ENCODE results near the gene KRTAP10-2.

KRTAP10-2 gene

DNA sequence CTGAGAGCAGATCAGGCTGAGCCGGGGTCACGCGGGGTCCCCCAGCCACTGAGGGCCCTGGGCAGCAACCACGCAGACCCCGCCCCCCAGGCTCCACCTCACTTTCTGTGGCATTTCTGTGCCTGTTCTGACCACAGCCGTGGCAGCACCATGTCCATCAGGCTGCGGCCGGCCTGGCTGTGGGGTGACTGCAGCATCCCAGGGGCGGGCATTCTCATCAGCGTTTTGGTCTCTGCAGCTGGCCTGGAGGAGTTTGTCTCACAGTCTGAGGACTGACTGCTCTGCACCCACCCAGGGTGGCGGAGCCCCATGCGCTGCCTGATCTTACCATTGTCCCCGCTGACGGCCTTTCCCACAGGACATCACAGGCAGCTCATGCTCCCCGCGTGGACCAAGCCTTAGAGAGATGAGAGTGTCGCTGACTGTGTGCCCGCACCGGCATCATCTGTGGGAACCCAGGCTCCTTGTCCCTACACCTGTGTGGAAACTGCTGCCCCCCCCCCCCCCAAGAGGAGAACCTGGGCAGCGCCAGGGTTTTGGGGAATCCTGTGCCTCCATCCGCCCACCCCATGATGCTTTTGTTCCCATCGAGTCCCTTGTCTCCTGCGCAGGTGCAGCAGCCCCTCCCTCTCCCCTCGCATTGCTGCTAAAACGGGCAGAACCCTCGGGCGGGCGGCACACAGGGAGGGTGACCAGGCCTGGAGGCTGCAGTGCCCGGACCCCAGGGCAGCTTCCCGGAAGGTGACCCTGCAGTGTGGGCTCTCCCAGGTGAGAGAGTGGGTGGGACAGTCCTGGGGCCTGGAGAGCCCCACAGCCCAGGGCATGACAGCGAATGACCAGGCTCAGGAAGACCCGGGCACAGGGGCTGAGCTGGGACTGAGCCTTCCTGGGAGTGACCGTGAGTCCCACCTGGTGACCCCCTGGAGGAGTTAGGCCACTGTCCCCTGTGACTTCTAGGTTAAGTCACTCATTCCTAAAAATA lies 13.1 kb downstream of the KRTAP10-2 start:
- no peak for DNase-seq

DNA sequence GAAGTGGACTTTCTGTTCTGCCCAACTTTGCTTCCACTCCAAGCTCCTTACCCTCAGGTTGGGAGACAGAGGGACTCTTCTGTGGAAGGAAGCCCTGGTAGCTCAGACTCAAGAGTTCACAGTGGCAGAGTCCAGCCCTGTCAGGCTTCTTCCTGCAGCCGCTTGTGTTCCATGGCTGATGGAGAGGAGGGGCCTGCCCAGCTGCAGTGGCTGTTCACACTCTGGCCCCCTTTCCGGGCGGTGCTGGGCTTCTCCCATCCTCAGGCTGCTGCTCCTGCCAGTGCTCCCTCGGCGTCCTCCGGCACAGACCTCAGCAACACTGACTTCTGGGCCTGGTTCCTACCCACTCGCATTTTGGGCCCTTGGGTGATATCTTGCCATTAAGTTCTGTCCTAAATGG lies 15.3 kb downstream of the KRTAP10-2 start:
- no peak for DNase-seq

- DNase-seq, result no peak
Measured at GRCh38 chr21:44534688-44535087, 16.6 kb downstream of the KRTAP10-2 start.

GRCh38 chr21:44533891-44534627 lies 17.2 kb downstream of the KRTAP10-2 start:
- DNase-seq, result no peak

GRCh38 chr21:44533121-44533890 lies 18.0 kb downstream of the KRTAP10-2 start:
- DNase-seq, result no peak

- no peak for DNase-seq
Measured at GRCh38 chr21:44532712-44533111, 18.6 kb downstream of the KRTAP10-2 start.

DNA sequence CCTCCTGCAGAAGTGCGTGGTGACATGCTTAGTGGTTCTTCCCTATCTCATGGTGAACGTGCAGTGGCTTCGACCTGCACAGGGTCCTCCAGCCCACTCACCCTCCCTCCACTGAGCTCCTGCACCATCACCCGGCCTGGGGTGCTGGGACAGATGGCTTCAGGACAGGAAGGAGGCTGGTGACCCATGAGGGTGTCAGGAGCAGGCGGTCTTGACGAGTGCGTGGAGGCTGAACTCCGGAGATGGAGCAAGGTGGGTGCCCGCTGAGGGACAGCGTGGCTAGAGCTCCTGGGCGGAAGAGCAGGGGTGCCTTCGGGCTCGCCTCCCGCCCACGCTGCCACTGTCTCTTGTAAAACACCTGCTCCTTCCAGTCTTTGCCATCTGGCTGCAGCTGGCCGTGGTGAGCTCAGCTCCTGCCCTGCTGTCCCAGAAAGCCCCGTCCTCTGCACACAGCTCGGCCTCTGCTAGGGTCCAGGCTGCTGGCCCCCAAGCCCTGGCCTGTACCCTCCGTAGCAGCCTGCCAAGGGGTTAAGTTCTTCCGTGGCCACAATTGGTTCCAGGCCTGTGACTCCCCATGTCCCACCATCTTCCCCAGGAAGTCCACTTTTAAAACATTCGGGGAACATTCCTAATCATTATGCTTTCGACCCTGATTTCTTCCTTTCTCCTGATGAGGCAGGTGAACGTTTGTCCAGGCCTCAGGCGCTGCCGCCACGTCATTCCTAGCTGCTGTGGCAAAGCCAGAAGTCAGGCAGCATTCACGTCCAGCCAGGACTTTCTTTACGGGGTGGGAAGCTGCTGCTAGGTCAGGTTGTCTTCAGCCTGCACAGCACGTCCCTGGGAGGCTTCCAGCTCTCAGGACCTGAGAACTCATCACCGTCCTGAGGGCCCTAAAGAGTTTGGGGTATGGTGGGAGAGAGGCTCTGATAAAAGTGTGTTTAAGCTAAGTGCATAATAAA lies 19.4 kb downstream of the KRTAP10-2 start:
- peak; percentile 50 for DNase-seq

GRCh38 chr21:44530903-44531605 lies 20.3 kb downstream of the KRTAP10-2 start:
- DNase-seq, result no peak

DNA sequence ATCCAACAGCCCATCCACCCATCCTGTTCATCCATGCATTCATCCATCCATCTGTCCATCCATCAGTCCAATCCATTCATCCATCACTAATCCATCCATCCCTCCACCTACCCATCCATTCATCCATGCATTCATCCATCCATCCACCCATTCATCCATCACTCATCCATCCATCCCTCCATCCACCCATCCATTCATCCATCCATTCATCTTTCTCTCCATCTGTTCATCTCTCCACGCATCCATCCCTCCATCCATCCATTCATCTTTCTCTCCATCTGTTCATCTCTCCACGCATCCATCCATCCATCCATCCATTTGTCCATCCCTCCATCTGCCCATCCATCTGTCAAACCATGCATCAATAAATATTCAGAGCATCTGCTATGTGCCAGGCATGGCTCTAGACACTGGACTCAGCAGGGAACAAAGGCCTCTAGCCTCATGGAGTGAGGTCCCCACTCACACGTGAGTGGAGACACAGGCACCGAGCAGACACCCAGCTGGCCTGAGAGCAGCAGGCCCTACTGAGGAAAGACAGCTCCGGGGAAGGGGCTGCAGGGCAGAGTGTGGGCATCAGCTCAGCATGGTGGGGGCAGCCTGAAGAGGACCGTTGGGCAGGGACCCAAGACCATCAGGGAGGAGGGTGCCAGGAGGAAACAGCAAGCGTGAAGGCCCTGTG lies 20.9 kb downstream of the KRTAP10-2 start:
- peak; percentile 21 for DNase-seq

DNA sequence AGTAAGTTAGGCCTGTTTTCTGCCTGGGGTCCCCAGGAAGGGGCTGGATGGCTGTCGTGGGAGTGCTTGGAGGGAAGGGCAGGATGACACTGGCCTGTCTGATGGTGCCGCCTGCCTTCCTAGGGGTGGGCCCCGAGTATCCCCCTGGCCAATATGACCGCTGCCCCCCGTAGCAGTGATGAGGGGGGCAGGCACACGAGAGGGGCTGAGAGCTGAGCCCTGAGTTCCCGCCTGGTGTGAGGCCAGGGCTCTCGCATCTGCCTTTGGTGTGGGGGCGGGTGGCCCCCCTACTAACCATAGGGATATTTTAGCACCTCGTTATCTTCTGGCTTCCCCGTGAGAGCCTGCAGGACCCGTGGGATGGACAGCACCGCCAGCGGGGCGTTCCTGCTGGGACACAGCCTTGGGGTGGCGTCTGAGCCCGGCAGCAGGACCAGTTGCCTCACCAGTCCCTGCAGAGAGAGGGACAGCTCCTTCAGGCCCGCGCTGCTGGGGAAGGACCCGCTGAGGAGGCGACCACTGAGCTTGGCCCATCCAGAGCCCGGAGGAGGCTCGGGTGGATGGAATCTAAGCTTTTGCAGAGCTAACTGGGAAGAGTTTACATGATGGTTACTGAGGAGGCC lies 21.7 kb downstream of the KRTAP10-2 start:
- no peak for DNase-seq

GRCh38 chr21:44529011-44529421 lies 22.3 kb downstream of the KRTAP10-2 start:
- DNase-seq, result no peak

- no peak for DNase-seq
Measured at GRCh38 chr21:44528634-44528995, 22.7 kb downstream of the KRTAP10-2 start.

DNA sequence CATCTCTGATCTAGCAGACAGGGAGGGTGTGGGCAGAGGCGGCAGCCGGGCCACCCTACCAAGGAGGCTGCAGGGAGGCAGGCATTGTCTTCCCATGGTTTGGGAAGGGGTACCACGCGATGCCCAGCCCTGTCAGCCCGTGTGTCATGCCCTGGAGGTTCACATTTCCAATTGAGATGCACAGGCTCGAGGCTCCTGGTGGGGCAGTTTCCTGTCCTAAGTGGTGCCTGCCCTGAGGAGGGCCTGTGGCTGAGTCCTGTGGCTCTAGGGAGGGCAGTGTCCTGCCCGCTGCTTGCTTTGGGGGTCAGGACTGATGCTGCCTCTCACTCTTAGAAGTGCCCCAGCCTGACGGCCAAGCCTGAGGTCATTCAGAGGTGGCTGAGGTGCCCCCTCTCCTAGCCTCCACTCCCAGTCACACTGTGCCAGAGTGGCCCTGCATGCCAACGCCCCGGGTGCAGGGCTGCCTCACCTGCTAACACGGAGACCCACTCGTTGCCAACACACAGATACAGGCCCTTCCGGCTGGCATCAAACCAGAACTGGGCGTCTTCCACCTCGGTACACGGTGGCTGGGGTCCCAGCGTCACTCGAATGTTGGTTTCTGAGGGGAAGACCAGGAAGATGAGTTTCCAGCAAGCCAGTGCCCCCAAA lies 23.2 kb downstream of the KRTAP10-2 start:
- no peak for DNase-seq

- DNase-seq, result no peak
Measured at GRCh38 chr21:44527156-44527982, 23.9 kb downstream of the KRTAP10-2 start.

- DNase-seq, result no peak
Measured at GRCh38 chr21:44526096-44526997, 25.0 kb downstream of the KRTAP10-2 start.

DNA sequence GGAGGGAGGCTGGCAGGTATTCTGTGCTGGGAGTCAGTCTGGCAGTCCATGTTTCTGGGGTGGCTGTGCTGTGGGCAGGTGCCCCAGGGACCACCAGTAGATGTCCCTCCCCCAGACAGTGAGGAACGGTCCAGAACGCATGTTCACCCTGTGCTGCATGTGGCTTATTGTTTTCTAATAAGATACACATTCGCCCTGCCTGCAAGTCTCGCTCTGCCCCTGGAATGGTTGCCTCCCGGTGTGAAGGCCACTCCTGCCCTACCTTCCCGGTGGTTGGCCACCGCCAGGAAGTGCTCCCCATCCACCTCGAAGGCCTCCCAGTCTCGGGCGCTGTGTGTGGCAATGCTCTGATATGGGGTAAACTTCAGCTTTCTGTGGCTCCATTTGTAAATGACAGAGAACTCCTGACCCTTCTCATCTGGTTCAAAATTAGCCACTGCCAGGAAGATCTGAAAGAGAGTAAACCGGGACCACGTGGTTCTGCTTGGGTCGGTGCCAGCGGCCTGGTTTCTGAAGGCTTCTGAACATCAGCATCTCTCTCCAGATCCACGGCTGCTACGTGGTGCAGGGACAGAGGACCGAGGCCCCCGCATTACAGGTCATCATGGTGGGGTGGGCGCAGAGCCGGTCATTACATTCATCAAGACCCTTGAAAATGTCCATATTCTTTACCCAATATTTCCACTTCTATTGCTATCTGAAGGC lies 25.8 kb downstream of the KRTAP10-2 start:
- no peak for DNase-seq
